ENCODE data around the gene NT5C2.

The NT5C2 gene

DNA sequence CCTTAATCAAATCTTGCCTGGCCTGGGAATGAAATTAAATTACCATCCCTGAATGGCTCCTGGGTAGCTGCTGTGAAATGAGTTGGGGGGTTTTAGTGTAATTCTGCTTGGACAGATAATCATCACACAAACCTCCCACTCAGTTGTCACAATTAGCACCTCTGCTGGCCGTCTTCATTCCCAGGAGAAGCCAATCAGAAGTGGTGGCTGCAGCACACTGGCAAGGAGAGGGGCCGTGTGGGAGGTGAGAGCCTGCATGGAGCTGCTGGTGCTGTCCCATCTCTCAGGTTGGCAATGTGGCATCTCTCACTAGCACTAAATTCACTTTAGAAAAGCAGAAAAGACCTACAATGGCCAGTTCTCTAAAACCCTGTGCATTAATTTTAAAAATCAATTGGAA is 92.5 kb downstream of the NT5C2 start:
- TF ChIP-seq EZH2phosphoT487 (IDR thresholded peaks at IDR 0.05; ENCODE audit: low read length) (no peak), EZH2 (optimal IDR thresholded peaks at IDR 0.05; ENCODE audit: low read depth, low read length) (no peak)
- TF ChIP-seq, protein P1, sequence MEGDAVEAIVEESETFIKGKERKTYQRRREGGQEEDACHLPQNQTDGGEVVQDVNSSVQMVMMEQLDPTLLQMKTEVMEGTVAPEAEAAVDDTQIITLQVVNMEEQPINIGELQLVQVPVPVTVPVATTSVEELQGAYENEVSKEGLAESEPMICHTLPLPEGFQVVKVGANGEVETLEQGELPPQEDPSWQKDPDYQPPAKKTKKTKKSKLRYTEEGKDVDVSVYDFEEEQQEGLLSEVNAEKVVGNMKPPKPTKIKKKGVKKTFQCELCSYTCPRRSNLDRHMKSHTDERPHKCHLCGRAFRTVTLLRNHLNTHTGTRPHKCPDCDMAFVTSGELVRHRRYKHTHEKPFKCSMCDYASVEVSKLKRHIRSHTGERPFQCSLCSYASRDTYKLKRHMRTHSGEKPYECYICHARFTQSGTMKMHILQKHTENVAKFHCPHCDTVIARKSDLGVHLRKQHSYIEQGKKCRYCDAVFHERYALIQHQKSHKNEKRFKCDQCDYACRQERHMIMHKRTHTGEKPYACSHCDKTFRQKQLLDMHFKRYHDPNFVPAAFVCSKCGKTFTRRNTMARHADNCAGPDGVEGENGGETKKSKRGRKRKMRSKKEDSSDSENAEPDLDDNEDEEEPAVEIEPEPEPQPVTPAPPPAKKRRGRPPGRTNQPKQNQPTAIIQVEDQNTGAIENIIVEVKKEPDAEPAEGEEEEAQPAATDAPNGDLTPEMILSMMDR (IDR thresholded peaks at IDR 0.05; ENCODE audit: low read length): no peak
- Histone ChIP-seq H4K20me1 (ENCODE audit: insufficient read depth, low read length) (no peaks in the 10 kb centered on the region), H3K9me2 (replicated peaks; ENCODE audit: insufficient read depth, low read length) (no peaks in the 10 kb centered on the region), H3K27me3 (replicated peaks; ENCODE audit: insufficient read depth, low read length) (no peaks in the 10 kb centered on the region), H2AFZ (ENCODE audit: low read length) (no peak overlapping the region), H3K4me3 (ENCODE audit: low read length) (no peak overlapping the region), H3K79me2 (ENCODE audit: low read length) (no peaks in the 10 kb centered on the region), H3K9me3 (replicated peaks; ENCODE audit: insufficient read depth, low read length) (no peaks in the 10 kb centered on the region), H3K36me3 (replicated peaks; ENCODE audit: insufficient read depth, low read length) (no peaks in the 10 kb centered on the region; the same call in 1 of the 2 replicates), H3K4me2 (ENCODE audit: low read depth, low read length) (no peak overlapping the region), H3K9ac (ENCODE audit: low read length) (no peak overlapping the region), H3K27ac (ENCODE audit: low read length) (no peak overlapping the region), H3K4me1 (ENCODE audit: low read length) (no peaks in the 10 kb centered on the region), H3F3A (ENCODE audit: insufficient read depth, low read length) (no peaks in the 10 kb centered on the region)
- no peak for DNase-seq

DNA sequence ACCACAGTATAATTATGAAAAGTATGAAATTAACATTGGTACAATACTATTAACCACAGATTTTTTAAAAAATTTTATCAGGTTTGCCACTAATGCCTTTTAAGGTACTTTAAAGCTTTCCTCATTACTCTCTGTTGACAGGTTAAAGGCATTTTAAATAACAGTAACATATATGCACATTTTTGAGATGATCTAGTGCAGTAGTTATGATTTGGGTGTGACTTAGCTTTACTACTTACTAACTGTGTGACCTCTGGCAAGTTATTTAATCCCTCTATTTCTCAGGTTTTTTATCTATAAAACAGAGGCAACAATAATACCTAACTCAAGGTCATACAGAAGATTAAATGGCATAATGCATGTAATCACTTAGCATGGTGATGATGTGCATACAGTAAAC is 94.8 kb downstream of the NT5C2 start:
- DNase-seq: no peak
- Histone ChIP-seq H3K27me3 (replicated peaks; ENCODE audit: insufficient read depth, low read length) (no peaks in the 10 kb centered on the region), H3K79me2 (ENCODE audit: low read length) (no peaks in the 10 kb centered on the region), H2AFZ (ENCODE audit: low read length) (no peak overlapping the region), H3K4me1 (ENCODE audit: low read length) (no peaks in the 10 kb centered on the region), H3K4me2 (ENCODE audit: low read depth, low read length) (no peak overlapping the region), H3F3A (ENCODE audit: insufficient read depth, low read length) (no peaks in the 10 kb centered on the region), H3K4me3 (ENCODE audit: low read length) (no peak overlapping the region), H3K27ac (ENCODE audit: low read length) (no peak overlapping the region), H3K9me2 (replicated peaks; ENCODE audit: insufficient read depth, low read length) (no peaks in the 10 kb centered on the region), H4K20me1 (ENCODE audit: insufficient read depth, low read length) (no peaks in the 10 kb centered on the region), H3K9ac (ENCODE audit: low read length) (no peak overlapping the region), H3K9me3 (replicated peaks; ENCODE audit: insufficient read depth, low read length) (no peaks in the 10 kb centered on the region), H3K36me3 (replicated peaks; ENCODE audit: insufficient read depth, low read length) (no peaks in the 10 kb centered on the region)
- TF ChIP-seq EZH2phosphoT487 (IDR thresholded peaks at IDR 0.05; ENCODE audit: low read length) (no peak), EZH2 (optimal IDR thresholded peaks at IDR 0.05; ENCODE audit: low read depth, low read length) (no peak)
- TF ChIP-seq, protein P1 (IDR thresholded peaks at IDR 0.05; ENCODE audit: low read length): no peak

DNA sequence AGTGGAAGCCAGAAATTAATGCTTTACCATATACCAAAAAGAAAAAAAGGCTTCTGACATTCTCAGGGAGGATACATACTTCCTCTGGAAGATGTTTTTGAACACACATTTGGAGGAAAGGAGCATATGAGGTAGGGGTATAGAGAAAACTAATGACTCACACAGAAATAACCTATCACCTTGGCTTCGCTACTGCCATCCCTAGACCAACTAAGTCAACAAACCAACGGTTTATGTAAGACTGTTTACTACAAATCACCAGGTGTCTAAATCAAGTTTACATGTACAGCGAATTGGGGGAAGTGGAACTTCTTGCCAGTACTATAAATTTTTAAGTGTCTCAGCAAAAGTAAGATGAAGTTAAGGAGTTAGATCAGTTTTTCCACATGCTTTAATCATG is 96.9 kb downstream of the NT5C2 start:
- H3K9me2 ChIP-seq (replicated peaks; ENCODE audit: insufficient read depth, low read length): no peaks in the 10 kb centered on the region
- H3F3A ChIP-seq (ENCODE audit: insufficient read depth, low read length): no peaks in the 10 kb centered on the region
- no peak for DNase-seq
- no peak overlapping the region for H3K27ac ChIP-seq (ENCODE audit: low read length)
- no peak overlapping the region for H3K9ac ChIP-seq (ENCODE audit: low read length)
- no peak overlapping the region for H2AFZ ChIP-seq (ENCODE audit: low read length)
- H3K9me3 ChIP-seq (replicated peaks; ENCODE audit: insufficient read depth, low read length): no peaks in the 10 kb centered on the region
- no peaks in the 10 kb centered on the region for H3K79me2 ChIP-seq (ENCODE audit: low read length)
- H3K4me3 ChIP-seq (ENCODE audit: low read length): no peak overlapping the region
- no peaks in the 10 kb centered on the region for H3K36me3 ChIP-seq (replicated peaks; ENCODE audit: insufficient read depth, low read length)
- H3K4me1 ChIP-seq (ENCODE audit: low read length): no peaks in the 10 kb centered on the region
- no peaks in the 10 kb centered on the region for H3K27me3 ChIP-seq (replicated peaks; ENCODE audit: insufficient read depth, low read length)
- H3K4me2 ChIP-seq (ENCODE audit: low read depth, low read length): no peak overlapping the region
- no peak for TF ChIP-seq EZH2 (optimal IDR thresholded peaks at IDR 0.05; ENCODE audit: low read depth, low read length)
- no peaks in the 10 kb centered on the region for H4K20me1 ChIP-seq (ENCODE audit: insufficient read depth, low read length)

DNA sequence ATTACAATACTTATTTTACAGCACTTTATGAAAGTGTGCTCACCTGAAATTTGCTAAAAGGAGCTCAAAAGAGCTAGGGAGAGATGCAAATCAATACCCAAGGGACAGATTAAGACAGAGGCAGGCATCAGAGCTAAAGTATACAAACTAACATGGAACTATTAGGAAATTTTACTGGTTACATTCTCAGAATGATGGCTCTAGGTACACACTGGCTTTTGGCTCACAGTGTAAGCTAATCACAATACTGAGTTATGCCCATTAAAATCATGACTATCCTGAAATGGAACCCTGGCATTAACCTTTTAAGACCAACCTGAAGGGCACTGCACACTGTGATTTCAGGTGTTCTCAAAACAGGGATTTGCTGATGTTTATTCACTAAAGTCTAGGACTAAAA is 98.1 kb downstream of the NT5C2 start:
- TF ChIP-seq EZH2phosphoT487 (IDR thresholded peaks at IDR 0.05; ENCODE audit: low read length): no peak
- TF ChIP-seq, protein P1 (IDR thresholded peaks at IDR 0.05; ENCODE audit: low read length): no peak
- H3K36me3 ChIP-seq (replicated peaks; ENCODE audit: insufficient read depth, low read length): no peaks in the 10 kb centered on the region
- H3K27ac ChIP-seq (ENCODE audit: low read length): no peak overlapping the region
- no peak for DNase-seq
- no peaks in the 10 kb centered on the region for H3K27me3 ChIP-seq (replicated peaks; ENCODE audit: insufficient read depth, low read length)
- no peaks in the 10 kb centered on the region for H3K9me2 ChIP-seq (replicated peaks; ENCODE audit: insufficient read depth, low read length)
- no peaks in the 10 kb centered on the region for H3F3A ChIP-seq (ENCODE audit: insufficient read depth, low read length)
- H3K9ac ChIP-seq (ENCODE audit: low read length): no peak overlapping the region
- no peaks in the 10 kb centered on the region for H4K20me1 ChIP-seq (ENCODE audit: insufficient read depth, low read length)
- H3K4me2 ChIP-seq (ENCODE audit: low read depth, low read length): no peak overlapping the region
- H3K4me3 ChIP-seq (ENCODE audit: low read length): no peak overlapping the region
- H2AFZ ChIP-seq (ENCODE audit: low read length): no peak overlapping the region
- no peaks in the 10 kb centered on the region for H3K4me1 ChIP-seq (ENCODE audit: low read length)
- no peaks in the 10 kb centered on the region for H3K79me2 ChIP-seq (ENCODE audit: low read length)
- H3K9me3 ChIP-seq (replicated peaks; ENCODE audit: insufficient read depth, low read length): no peaks in the 10 kb centered on the region
